ENCODE measurements around the gene RPS6KC1.
"Not testable (repeated sequence)": the region's sequence is repeated elsewhere in the genome, so short reads cannot be mapped to it uniquely, and the experiment has no call there.

RPS6KC1 gene, protein sequence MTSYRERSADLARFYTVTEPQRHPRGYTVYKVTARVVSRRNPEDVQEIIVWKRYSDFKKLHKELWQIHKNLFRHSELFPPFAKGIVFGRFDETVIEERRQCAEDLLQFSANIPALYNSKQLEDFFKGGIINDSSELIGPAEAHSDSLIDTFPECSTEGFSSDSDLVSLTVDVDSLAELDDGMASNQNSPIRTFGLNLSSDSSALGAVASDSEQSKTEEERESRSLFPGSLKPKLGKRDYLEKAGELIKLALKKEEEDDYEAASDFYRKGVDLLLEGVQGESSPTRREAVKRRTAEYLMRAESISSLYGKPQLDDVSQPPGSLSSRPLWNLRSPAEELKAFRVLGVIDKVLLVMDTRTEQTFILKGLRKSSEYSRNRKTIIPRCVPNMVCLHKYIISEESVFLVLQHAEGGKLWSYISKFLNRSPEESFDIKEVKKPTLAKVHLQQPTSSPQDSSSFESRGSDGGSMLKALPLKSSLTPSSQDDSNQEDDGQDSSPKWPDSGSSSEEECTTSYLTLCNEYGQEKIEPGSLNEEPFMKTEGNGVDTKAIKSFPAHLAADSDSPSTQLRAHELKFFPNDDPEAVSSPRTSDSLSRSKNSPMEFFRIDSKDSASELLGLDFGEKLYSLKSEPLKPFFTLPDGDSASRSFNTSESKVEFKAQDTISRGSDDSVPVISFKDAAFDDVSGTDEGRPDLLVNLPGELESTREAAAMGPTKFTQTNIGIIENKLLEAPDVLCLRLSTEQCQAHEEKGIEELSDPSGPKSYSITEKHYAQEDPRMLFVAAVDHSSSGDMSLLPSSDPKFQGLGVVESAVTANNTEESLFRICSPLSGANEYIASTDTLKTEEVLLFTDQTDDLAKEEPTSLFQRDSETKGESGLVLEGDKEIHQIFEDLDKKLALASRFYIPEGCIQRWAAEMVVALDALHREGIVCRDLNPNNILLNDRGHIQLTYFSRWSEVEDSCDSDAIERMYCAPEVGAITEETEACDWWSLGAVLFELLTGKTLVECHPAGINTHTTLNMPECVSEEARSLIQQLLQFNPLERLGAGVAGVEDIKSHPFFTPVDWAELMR

GRCh38 chr1:213051127-213051880 is at the start of gene RPS6KC1:
Gene RPS6KC1 (plus strand): TSS chr1:213051241. CDS start chr1:213051405, 164 bp downstream.
- DNase-seq = peak; percentile 91 to 93

DNA sequence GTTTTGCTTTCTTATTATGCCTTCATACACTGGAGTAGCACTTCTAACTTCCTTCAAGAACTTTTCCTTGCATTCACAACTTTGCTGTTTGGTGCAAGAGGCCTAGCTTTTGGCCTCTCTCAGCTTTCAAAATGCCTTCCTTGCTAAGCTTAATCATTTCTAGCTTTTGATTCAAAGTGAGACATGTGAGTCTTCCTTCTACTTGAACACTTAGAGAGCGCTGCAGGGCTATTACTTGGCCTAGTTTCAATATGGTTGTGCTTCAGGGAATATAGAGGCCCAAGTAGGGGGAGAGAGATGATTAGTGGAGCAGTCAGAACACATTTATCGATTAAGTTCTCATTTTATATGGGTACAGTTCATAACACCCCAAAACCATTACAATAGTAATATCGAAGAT is 47.8 kb upstream of the RPS6KC1 start:
- DNase-seq = no peak

GRCh38 chr1:213008564-213008963 is 42.5 kb upstream of the RPS6KC1 start:
- DNase-seq = no peak

GRCh38 chr1:213014642-213015041 is 36.4 kb upstream of the RPS6KC1 start:
- peak in 1 of 2 experiments; percentile 27 for DNase-seq

GRCh38 chr1:213015099-213016050 is 35.7 kb upstream of the RPS6KC1 start, which contains the start of gene ANGEL2:
Gene ANGEL2 (minus strand): TSS chr1:213015867. CDS start chr1:213015671, 196 bp downstream.
- peak; percentile 97 to 99 for DNase-seq

- no peak for DNase-seq
Measured at GRCh38 chr1:213017447-213018273, 33.4 kb upstream of the RPS6KC1 start.

DNA sequence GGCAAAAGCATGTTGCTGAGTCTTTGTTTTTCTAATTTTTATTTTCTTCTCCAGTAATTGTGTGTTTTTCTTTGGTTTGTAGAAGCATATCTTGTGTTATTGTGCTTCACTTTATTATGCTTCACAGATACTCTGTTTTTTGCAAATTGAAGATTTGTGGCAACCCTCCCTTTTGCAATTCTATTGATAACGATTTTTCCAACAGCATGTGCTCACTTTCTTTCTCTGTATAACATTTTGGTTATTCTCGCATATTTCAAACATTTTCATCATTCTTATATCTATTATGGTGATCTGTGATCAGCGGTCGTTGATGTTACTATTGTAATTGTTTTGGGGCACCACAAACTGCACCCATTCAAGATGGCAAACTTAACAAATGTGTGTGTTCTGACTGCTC is 31.6 kb upstream of the RPS6KC1 start:
- no peak for DNase-seq

DNA sequence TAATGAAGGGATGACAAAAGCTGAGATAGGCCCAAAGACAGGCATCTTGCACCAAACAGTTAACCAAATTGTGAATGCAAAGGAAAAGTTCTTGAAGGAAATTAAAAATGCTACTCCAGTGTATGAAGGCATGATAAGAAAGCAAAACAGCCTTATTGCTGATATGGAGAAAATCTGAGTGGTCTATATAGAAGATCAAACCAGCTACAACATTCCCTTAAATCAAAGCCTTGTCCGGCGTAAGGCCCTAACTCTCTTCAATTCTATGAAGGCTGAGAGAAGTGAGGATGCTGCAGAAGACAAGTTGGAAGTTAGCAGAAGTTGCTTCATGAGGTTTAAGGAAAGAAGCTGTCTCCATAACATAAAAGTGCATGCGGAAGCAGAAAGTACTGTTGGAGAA is 31.0 kb upstream of the RPS6KC1 start:
- DNase-seq = no peak

- not testable (repeated sequence) for DNase-seq
Measured at GRCh38 chr1:213027024-213027423, 24.0 kb upstream of the RPS6KC1 start.

GRCh38 chr1:213032651-213033050 is 18.4 kb upstream of the RPS6KC1 start:
- no peak for DNase-seq

DNA sequence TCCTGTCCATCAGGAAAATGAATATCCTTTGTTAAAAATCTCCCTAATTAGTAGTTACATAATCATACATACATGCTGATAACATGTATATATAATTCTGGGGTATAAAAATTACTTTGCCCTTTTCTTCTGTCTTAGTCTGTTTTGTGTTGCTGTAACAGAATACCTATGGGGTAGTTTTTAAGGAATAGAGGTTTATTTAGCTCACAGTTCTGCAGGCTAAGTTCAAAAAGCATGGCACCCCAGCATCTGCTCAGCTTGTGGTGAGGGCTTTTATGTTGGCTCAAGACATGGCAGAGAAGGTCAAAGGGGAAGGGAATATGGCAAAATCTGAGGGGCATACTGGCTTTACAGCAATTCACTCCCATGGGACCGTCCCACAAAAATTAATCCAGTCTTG is 16.3 kb upstream of the RPS6KC1 start:
- DNase-seq = no peak

- no peak for DNase-seq
Measured at GRCh38 chr1:213035573-213035972, 15.5 kb upstream of the RPS6KC1 start.

GRCh38 chr1:213041443-213041842 is 9.6 kb upstream of the RPS6KC1 start:
- DNase-seq = no peak

DNA sequence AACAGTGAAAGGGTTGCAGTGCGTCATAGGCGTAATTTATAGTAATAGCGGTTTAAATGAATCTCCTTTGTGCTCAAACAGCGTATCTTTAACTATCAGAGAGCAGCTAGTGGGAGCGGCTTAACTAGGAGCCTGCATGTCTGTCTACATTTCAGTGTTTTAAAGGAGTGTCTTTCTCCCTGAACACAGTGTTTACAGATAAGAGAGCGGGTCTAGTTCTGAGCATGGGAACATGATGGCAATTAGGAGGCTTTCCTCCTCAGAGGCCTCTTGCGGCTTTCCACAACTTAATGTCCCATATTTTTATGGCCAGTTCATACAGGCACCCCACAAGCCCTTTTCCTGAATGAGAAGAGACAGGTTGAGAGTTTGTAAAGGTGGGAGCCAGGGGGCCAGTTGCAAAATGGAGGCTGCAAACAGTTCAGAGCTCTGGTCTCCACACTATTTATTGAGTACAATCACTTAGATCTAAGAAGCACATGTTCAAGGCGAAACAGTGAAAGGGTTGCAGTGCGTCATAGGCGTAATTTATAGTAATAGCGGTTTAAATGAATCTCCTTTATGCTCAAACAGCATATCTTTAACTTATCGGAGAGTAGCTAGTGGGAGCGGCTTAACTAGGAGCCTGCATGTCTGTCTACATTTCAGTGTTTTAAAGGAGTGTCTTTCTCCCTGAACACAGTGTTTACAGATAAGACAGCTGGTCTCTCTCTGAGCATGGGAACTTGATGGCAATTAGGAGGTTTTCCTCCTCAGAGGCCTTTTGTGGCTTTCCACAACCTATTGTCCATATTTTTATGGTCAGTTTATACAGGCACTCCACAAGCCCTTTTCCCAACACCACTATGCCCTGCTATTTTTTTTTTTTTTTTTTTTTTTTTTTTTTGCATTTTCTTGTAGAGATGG is 5.5 kb upstream of the RPS6KC1 start:
- DNase-seq = not testable (repeated sequence)

GRCh38 chr1:213049232-213049631 is 1.8 kb upstream of the RPS6KC1 start:
- no peak for DNase-seq

GRCh38 chr1:213050745-213051126 is 305 bp upstream of the RPS6KC1 start:
- DNase-seq = no peak

DNA sequence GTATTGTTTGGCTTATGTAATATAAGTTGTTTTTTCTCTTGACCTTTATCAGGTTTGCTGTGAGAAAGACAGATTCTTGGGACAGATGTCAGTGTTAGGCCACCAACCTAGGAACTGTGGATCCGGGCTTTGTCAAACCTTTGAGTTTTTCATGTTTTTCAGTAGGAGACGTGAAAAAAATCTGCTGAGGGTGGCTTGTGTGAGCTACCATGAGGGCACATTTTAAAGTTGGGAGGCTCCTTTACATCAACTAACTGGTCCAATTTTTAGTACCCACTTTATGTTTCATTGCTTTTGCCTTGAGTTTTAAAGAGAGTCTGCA is 801 bp downstream of the RPS6KC1 start:
- DNase-seq = no peak

GRCh38 chr1:213053455-213053854 is 2.4 kb downstream of the RPS6KC1 start:
- DNase-seq = no peak

DNA sequence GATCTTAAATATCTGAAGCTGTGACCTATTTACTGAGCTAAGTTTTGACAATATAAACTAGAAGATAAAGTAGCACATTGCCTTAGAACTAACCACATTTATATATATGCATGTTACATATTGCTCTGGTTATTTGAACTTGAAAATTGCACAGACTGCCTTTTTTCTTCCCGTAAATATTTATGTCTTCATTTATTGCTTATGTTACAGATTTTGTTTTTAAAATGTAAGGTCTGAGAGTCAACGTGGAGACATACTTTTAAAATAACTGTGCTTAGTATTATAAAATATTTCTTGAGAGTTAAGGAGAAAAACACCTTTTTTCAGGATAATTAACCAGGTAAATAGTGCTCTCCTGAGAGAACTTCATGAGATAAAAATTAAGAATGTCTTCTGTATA is 3.1 kb downstream of the RPS6KC1 start:
- DNase-seq = no peak

Data from NCI-H2081 (cell line).